Heart left ventricle (tissue), 16 donors: ENCODE data around the gene WAC. TPM values are rescaled to one million over a fixed set of nuclear protein-coding genes. Genes with fewer than 3 reads are reported as not detected.

Source experiments
- ATAC-seq, 4 donors: fragments of 200-7000 bp; cut with Tn5 transposase; one replicate each; pipeline ENCODE4 v1.9.1; 2020 to 2022; ENCODE audit warnings: moderate library complexity in 4 of 4, mild to moderate bottlenecking in 3 of 4, moderate number of reproducible peaks in 1 of 4
- DNase-seq, 5 donors: peaks; one replicate each; pipeline ENCODE4 v3.0.0-alpha.2; 2020
- H3K27ac ChIP-seq, 12 donors: fragments of 200-600 bp; sonication (generic) in 4 of 12; one replicate each; pipeline versions ENCODE4 v1.5.0 to v1.8.0; 2016 to 2022; ENCODE audit warnings: mild to moderate bottlenecking in 2 of 12
- H3K27me3 ChIP-seq, 9 donors: fragments of 200-600 bp; sonication (generic) in 2 of 9; one replicate each; pipeline versions ENCODE4 v1.5.1 to v1.8.0; 2016 to 2022; ENCODE audit warnings: mild to moderate bottlenecking in 3 of 9
- H3K36me3 ChIP-seq, 9 donors: fragments of 200-600 bp; sonication (generic) in 2 of 9; one replicate each; pipeline versions ENCODE4 v1.5.0 to v1.8.0; 2018 to 2022; ENCODE audit warnings: mild to moderate bottlenecking in 2 of 9
- H3K4me1 ChIP-seq, 12 donors: fragments of 200-600 bp; sonication (generic) in 4 of 12; one replicate each; pipeline versions ENCODE4 v1.5.0 to v1.8.0; 2016 to 2022; ENCODE audit warnings: mild to moderate bottlenecking in 3 of 12
- H3K4me3 ChIP-seq, 12 donors: fragments of 200-600 bp; sonication (generic) in 4 of 12; one replicate each; pipeline versions ENCODE4 v1.5.0 to v1.8.0; 2017 to 2022; ENCODE audit warnings: mild to moderate bottlenecking in 9 of 12, moderate library complexity in 4 of 12
- H3K9me3 ChIP-seq, 12 donors: fragments of 200-600 bp; sonication (generic) in 4 of 12; one replicate each; pipeline versions ENCODE4 v1.5.0 to v1.8.0; 2016 to 2022; ENCODE audit warnings: mild to moderate bottlenecking in 1 of 12
- CTCF ChIP-seq, 12 donors: fragments of 200-600 bp; sonication (generic) in 4 of 12; IDR thresholded peaks; one replicate each; pipeline versions ENCODE4 v1.5.0 to v1.8.0; 2018 to 2022; ENCODE audit warnings: antibody characterized with exemption in 12 of 12, mild to moderate bottlenecking in 5 of 12
- POLR2A ChIP-seq, 2 donors: fragments of 450-650 bp; IDR thresholded peaks; one replicate each; pipeline ENCODE4 v1.6.1; 2017; ENCODE audit warnings: antibody characterized with exemption in 2 of 2, mild to moderate bottlenecking in 2 of 2, moderate library complexity in 2 of 2
- WGBS, 4 donors: extraction: QIAGEN DNeasy Blood & Tissue Kit in 2 of 4; methylation state at CpG; one replicate each; pipeline versions ENCODE4 v1.1.5 to v1.1.7; 2013 to 2018; 5-methylcytosine and 5-hydroxymethylcytosine counted together
- intact Hi-C, 10 donors: fragments of 100-400 bp; cut with DNase I; formaldehyde crosslinking; loops; one replicate each; pipeline versions ENCODE4 v1.11.1 to v1.14.2; 2022
- polyA plus RNA-seq, 2 donors: library from polyadenylated mRNA; stranded (reverse); fragments of 200-250 nt; gene quantifications; one replicate each; pipeline ENCODE4 v1.2.3, GENCODE V29; 2013
- total RNA-seq, 9 donors: library from RNA; depleted of rRNA in 2 of 9; stranded (reverse); fragments of >200 nt in 2 of 9; fragmentation: NEBNext Ultra II Directional in 3 of 9; extraction: Animal tissue kit (Norgen Biotek cat#: 25700) in 3 of 9; gene quantifications; one replicate each; pipeline versions ENCODE4 v1.1.0 to v1.2.4, GENCODE V29; 2016 to 2023
- donor health status: ischemic (EF 13 %, LVEDD 7.1; RV severe dilation, severe dysfunction).
- donor health status: healthy with polysubstance abuse.
- donor health status: DM: no; HTN: yes; CAD: no.
- donor health status: DM: no; HTN: no; CAD: no.
- donor health status: ischemic (EF 25% LVEDD 6.9; RV normal size, moderate dysfunction).
- donor health status: ischemic (EF 25% LVEDD 5.7; RV mildly dilated, moderate dysfunction).
- donor health status: healthy.
- donor health status: DM: yes; HTN: yes; CAD: no.
- donor health status: ischemic (EF 35%, LVEDD 5.7; RV mildly dilated, moderate dysfunction).
- donor health status: nonischemic (EF 11% LVEDD 7.7; RV severe dilation, severe dysfunction).
- donor health status: DM: yes; HTN: yes; CAD: no.
- donor health status: PGD.
- donor health status: ischemic (EF 29% LVEDD 5.4; RV normal size, mild dysfunction).
- donor health status: nonischemic (EF 23%, LVEDD 6.1; RV moderate dilation, normal function).

WAC gene
- total and polyA plus RNA-seq, 11 donors: 16.8 to 124 (median 103) TPM

DNA sequence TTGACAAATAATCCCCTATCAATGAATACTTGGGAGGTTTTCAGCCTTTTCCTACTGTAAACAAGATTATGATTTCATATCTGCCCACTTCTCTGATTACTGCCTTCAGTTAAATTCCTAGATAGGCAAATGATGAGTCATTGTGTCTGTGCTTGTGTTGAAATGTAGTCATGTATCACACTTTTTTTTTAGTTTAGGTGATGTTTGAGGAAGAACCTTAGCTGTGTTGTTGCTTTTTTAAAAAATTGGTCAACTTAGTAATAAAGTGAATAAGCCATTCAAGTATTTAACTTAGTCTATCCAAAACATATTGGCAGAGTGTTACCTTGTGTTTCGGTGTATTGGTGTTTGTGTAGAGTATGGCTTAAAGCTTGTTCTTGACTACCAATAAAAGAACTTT is 60.0 kb downstream of the WAC start:
- DNase-seq (no peak), ATAC-seq (peak in 2 of 4 donors; percentile 19 to 31)
- no peaks in the 10 kb centered on the region for H3K27me3 ChIP-seq
- H3K4me1 ChIP-seq: peaks cover 2 to 50% (median 33%) of the 10 kb centered on the region in 12 donors
- 96 to 100% (median 97%) methylated on average over 1 of the region's 1 CpG for WGBS, 4 donors
- no peak for TF ChIP-seq CTCF (IDR thresholded peaks at IDR 0.05)
- TF ChIP-seq POLR2A (IDR thresholded peaks at IDR 0.05): no peak
- H3K4me3 ChIP-seq: no peak overlapping the region
- H3K36me3 ChIP-seq: peaks cover 0 to 79% (median 56%) of the 10 kb centered on the region in 9 donors
- intact Hi-C loops: loop anchor here in 1 of 10 donors (5.0 kb wide), 1 partner anchor 161 kb away; no protein-coding TSS in a partner anchor
- no peaks in the 10 kb centered on the region for H3K9me3 ChIP-seq
- H3K27ac ChIP-seq: no peak overlapping the region

GRCh38 chr10:28593811-28594210 is 60.9 kb downstream of the WAC start:
- Histone ChIP-seq H3K27ac (no peak overlapping the region), H3K9me3 (no peaks in the 10 kb centered on the region), H3K36me3 (peaks cover 0 to 83% (median 58%) of the 10 kb centered on the region in 9 donors), H3K4me3 (no peak overlapping the region), H3K27me3 (no peaks in the 10 kb centered on the region), H3K4me1 (peaks cover 0 to 48% (median 26%) of the 10 kb centered on the region in 12 donors)
- ATAC-seq: no peak
- TF ChIP-seq POLR2A (IDR thresholded peaks at IDR 0.05) (no peak), CTCF (IDR thresholded peaks at IDR 0.05) (no peak)
- intact Hi-C loops: loop anchor here in 1 of 10 donors (5.0 kb wide), 1 partner anchor 162 kb away; no protein-coding TSS in a partner anchor
- WGBS, 4 donors: 49 to 60% (median 54%) methylated on average over 2 of the region's 2 CpGs
- DNase-seq: no peak

- intact Hi-C loops: loop anchor here in 1 of 10 donors (5.0 kb wide), 1 partner anchor 162 kb away; no protein-coding TSS in a partner anchor
- Histone ChIP-seq H3K4me3 (no peak overlapping the region), H3K27me3 (no peaks in the 10 kb centered on the region), H3K4me1 (peaks cover 0 to 45% (median 25%) of the 10 kb centered on the region in 12 donors), H3K9me3 (no peaks in the 10 kb centered on the region), H3K36me3 (peaks cover 0 to 78% (median 58%) of the 10 kb centered on the region in 9 donors), H3K27ac (no peak overlapping the region)
- 82 to 86% (median 84%) methylated on average over 5 of the region's 5 CpGs for WGBS, 4 donors
- ATAC-seq (no peak), DNase-seq (no peak)
- TF ChIP-seq POLR2A (IDR thresholded peaks at IDR 0.05): no peak
- TF ChIP-seq CTCF (IDR thresholded peaks at IDR 0.05): no peak
Observed at GRCh38 chr10:28594406-28594805, 61.5 kb downstream of the WAC start.

GRCh38 chr10:28595613-28596012 is 62.7 kb downstream of the WAC start:
- ATAC-seq: peak in 3 of 4 donors; percentile 40 to 66 (median 49)

More at GRCh38 chr10:28595613-28596012, 62.7 kb downstream of the WAC start:
- no peak for DNase-seq
- 46 to 64% (median 54%) methylated on average over 3 of the region's 3 CpGs for WGBS, 4 donors
- no peak for TF ChIP-seq POLR2A (IDR thresholded peaks at IDR 0.05)
- TF ChIP-seq CTCF (IDR thresholded peaks at IDR 0.05): no peak
- Histone ChIP-seq H3K27me3 (no peaks in the 10 kb centered on the region), H3K36me3 (peaks cover 0 to 68% (median 46%) of the 10 kb centered on the region in 9 donors), H3K4me1 (peaks cover 0 to 53% (median 30%) of the 10 kb centered on the region in 12 donors), H3K9me3 (no peaks in the 10 kb centered on the region), H3K27ac (no peak overlapping the region), H3K4me3 (no peak overlapping the region)
- intact Hi-C loops: no loop called here
